Liver (tissue), 9 donors: Measurements from ENCODE around the gene CCBE1. TPM values are rescaled to one million over a fixed set of nuclear protein-coding genes. Genes with fewer than 3 reads are reported as not detected.

Experiments used
- DNase-seq: peaks from one replicate; pipeline ENCODE4 v3.0.0-alpha.2; 2017; ENCODE audit warnings: low spot score
- H3K27ac ChIP-seq, 2 donors: one replicate each; pipeline ENCODE4 v1.7.0; 2013; ENCODE audit warnings: inconsistent platforms in 2 of 2, low read length in 2 of 2, control low read depth in 1 of 2, low read depth in 1 of 2, mild to moderate bottlenecking in 1 of 2
- H3K27me3 ChIP-seq, 4 donors: one replicate each; pipeline versions ENCODE4 v1.6.1 to v1.7.0; 2013; ENCODE audit warnings: low read length in 3 of 4, inconsistent platforms in 1 of 4, mild to moderate bottlenecking in 1 of 4, moderate library complexity in 1 of 4; ENCODE audit not compliant: control insufficient read depth in 4 of 4, insufficient read depth in 4 of 4
- H3K36me3 ChIP-seq, 4 donors: one replicate each; pipeline versions ENCODE4 v1.6.1 to v1.7.0; 2013; ENCODE audit warnings: low read length in 3 of 4, mild to moderate bottlenecking in 3 of 4, low read depth in 1 of 4, moderate library complexity in 1 of 4; ENCODE audit not compliant: control insufficient read depth in 4 of 4, insufficient read depth in 3 of 4
- H3K4me1 ChIP-seq, 4 donors: one replicate each; pipeline versions ENCODE4 v1.6.1 to v1.7.0; 2013; ENCODE audit warnings: low read length in 3 of 4, mild to moderate bottlenecking in 3 of 4, moderate library complexity in 1 of 4; ENCODE audit not compliant: control insufficient read depth in 4 of 4, insufficient read depth in 4 of 4
- H3K4me3 ChIP-seq, 3 donors: one replicate each; pipeline versions ENCODE4 v1.6.1 to v1.7.0; 2013; ENCODE audit warnings: low read length in 3 of 3, control low read depth in 1 of 3, low read depth in 1 of 3, mild to moderate bottlenecking in 1 of 3
- H3K9ac ChIP-seq, 2 donors: one replicate each; pipeline ENCODE4 v1.7.0; 2013; ENCODE audit warnings: low read length in 2 of 2, mild to moderate bottlenecking in 2 of 2, moderate library complexity in 2 of 2, control low read depth in 1 of 2, low read depth in 1 of 2
- H3K9me3 ChIP-seq, 4 donors: one replicate each; pipeline versions ENCODE4 v1.6.1 to v1.7.0; 2013; ENCODE audit warnings: low read length in 3 of 4; ENCODE audit not compliant: control insufficient read depth in 4 of 4
- ATF3 ChIP-seq: IDR thresholded peaks from 2 replicates; pipeline ENCODE4 v1.6.1; 2016; ENCODE audit warnings: antibody characterized with exemption
- EGR1 ChIP-seq, 2 donors: IDR thresholded peaks; 2 replicates each; pipeline ENCODE4 v1.6.1; 2016 to 2018; ENCODE audit warnings: antibody characterized with exemption in 2 of 2, low read depth in 2 of 2
- FOXA1 ChIP-seq: IDR thresholded peaks from 2 replicates; pipeline ENCODE4 v1.6.1; 2016; ENCODE audit warnings: antibody characterized with exemption
- FOXA2 ChIP-seq: IDR thresholded peaks from 2 replicates; pipeline ENCODE4 v1.6.1; 2016; ENCODE audit warnings: antibody characterized with exemption
- GABPA ChIP-seq, 2 donors: IDR thresholded peaks in 1 of 2; conservative IDR thresholded peaks in 1 of 2; 2 replicates each; pipeline ENCODE4 v1.6.1; 2016; ENCODE audit warnings: antibody characterized with exemption in 2 of 2, mild to moderate bottlenecking in 1 of 2, moderate library complexity in 1 of 2
- HNF4A ChIP-seq, 2 donors: conservative IDR thresholded peaks; 2 replicates each; pipeline ENCODE4 v1.6.1; 2016; ENCODE audit warnings: antibody characterized with exemption in 2 of 2, mild to moderate bottlenecking in 2 of 2
- HNF4G ChIP-seq: IDR thresholded peaks from 2 replicates; pipeline ENCODE4 v1.6.1; 2016; ENCODE audit warnings: antibody characterized with exemption
- JUND ChIP-seq, 2 donors: IDR thresholded peaks; 2 replicates each; pipeline ENCODE4 v1.6.1; 2016; ENCODE audit warnings: antibody characterized with exemption in 2 of 2
- NR2F2 ChIP-seq: IDR thresholded peaks from 2 replicates; pipeline ENCODE4 v1.6.1; 2016; ENCODE audit warnings: antibody characterized with exemption
- RAD21 ChIP-seq, 2 donors: IDR thresholded peaks; 2 replicates each; pipeline ENCODE4 v1.6.1; 2016; ENCODE audit warnings: antibody characterized with exemption in 2 of 2, mild to moderate bottlenecking in 2 of 2
- RXRA ChIP-seq, 2 donors: IDR thresholded peaks; 2 replicates each; pipeline ENCODE4 v1.6.1; 2017 to 2018; ENCODE audit warnings: antibody characterized with exemption in 2 of 2, mild to moderate bottlenecking in 1 of 2
- SP1 ChIP-seq: IDR thresholded peaks from 2 replicates; pipeline ENCODE4 v1.6.1; 2018; ENCODE audit warnings: antibody characterized with exemption, mild to moderate bottlenecking
- TAF1 ChIP-seq: conservative IDR thresholded peaks from 2 replicates; pipeline ENCODE4 v1.6.1; 2016; ENCODE audit warnings: antibody characterized with exemption, mild to moderate bottlenecking
- WGBS: extraction: QIAGEN DNeasy Blood & Tissue Kit; methylation state at CpG from one replicate; pipeline ENCODE4 v1.1.7; 2013; 5-methylcytosine and 5-hydroxymethylcytosine counted together
- polyA plus RNA-seq, 2 donors: library from polyadenylated mRNA; stranded (reverse) in 1 of 2; unstranded in 1 of 2; fragments of 200-250 nt in 1 of 2; fragments of >200 nt in 1 of 2; fragmentation: Nextera tagmentation in 1 of 2; extraction: Ambion mirVana in 1 of 2; gene quantifications; one replicate each; pipeline versions ENCODE4 v1.2.1 to v1.2.3, GENCODE V29; 2013 to 2015
- total RNA-seq, 2 donors: library from RNA; depleted of rRNA; stranded (reverse); fragments of >200 nt; gene quantifications; one replicate each; pipeline ENCODE4 v1.2.3, GENCODE V29; 2014
- TF ChIP-seq, protein P1 (sequence below): IDR thresholded peaks from 2 replicates; pipeline ENCODE4 v1.6.1; 2016; ENCODE audit warnings: antibody characterized with exemption, mild to moderate bottlenecking
- TF ChIP-seq, protein P2 (sequence below): IDR thresholded peaks from 2 replicates; pipeline ENCODE4 v1.6.1; 2016; ENCODE audit warnings: antibody characterized with exemption
- TF ChIP-seq, protein P3 (sequence below): IDR thresholded peaks from 2 replicates; pipeline ENCODE4 v1.6.1; 2016; ENCODE audit warnings: antibody characterized with exemption
- donor health status: healthy.
- donor health status: healthy.
- donor health status: healthy.
- donor health status: healthy.
- donor health status: healthy.

Gene CCBE1
- total and polyA plus RNA-seq, 4 donors: 1.8 to 2.6 (median 2.2) TPM

DNA sequence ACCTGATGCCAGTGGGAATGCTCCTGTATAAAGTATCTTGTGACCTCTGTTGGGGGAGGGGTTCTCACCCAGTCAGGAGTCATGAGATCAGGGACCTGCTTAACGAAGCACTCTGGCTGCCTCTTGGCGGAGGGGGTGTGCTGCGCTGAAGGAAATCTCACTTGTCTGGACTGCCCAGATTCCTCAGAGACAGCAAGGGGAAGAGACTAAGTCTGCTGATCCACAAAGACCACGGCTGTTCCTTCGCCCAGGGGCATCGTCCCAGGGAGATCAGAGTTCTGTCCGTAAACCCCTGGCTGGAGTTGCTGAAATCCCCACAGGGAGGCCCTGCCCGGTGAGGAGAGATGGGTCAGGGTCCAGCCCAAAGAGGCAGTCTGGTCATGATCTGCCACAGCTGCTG lies 168.4 kb downstream of the CCBE1 start:
- WGBS: 62% methylated on average over 8 of the region's 8 CpGs
- H3K4me1 ChIP-seq: no peaks in the 10 kb centered on the region
- DNase-seq: no peak
- no peak overlapping the region for H3K9ac ChIP-seq
- H3K36me3 ChIP-seq: no peaks in the 10 kb centered on the region
- H3K27ac ChIP-seq: no peak overlapping the region
- no peak for TF ChIP-seq JUND (IDR thresholded peaks at IDR 0.05)
- no peaks in the 10 kb centered on the region for H3K27me3 ChIP-seq
- H3K4me3 ChIP-seq: no peak overlapping the region
- peaks cover 0 to 3% (median 0%) of the 10 kb centered on the region in 4 donors for H3K9me3 ChIP-seq

DNA sequence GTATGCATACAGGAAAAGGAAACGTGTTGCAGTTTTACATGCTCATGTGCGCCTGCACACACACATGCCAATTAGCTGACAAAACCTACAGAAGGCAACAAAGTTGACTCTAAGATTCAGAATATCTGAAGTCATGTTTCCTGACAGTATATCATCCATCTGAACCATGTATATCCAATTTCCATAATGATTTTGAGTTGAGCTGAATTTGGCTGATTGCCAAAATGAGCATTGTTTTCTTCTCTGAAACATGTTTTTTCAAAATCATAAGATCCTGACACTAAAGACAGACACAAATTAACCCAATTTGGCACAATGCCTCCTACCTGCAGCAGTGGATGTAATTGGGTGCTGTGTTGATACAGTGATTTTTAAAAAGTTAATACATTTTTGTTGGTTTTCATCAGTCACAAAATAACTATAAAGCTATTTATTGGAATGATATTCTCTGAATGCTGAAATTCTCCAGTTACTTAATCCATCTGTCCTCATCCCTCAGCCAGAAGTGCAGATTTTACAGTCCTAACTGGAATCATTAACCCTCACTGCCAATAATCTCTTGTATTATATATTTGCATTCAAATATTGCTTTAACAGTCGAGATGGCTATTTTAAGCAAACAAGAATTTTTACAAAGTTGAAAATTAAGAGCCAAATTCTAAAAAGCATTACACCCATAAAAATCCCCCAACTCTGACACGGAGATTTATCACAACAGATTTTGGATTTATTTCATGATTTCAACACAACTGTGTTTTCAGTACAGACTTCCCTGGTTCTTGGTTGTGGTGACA lies 176.5 kb downstream of the CCBE1 start:
- WGBS: 82% methylated on average over 4 of the region's 4 CpGs
- TF ChIP-seq TAF1: no peak
- TF ChIP-seq ATF3: no peak
- TF ChIP-seq HNF4G: no peak
- TF ChIP-seq SP1: no peak
- no peak for TF ChIP-seq FOXA2
- TF ChIP-seq FOXA1: no peak
- TF ChIP-seq, protein P1, sequence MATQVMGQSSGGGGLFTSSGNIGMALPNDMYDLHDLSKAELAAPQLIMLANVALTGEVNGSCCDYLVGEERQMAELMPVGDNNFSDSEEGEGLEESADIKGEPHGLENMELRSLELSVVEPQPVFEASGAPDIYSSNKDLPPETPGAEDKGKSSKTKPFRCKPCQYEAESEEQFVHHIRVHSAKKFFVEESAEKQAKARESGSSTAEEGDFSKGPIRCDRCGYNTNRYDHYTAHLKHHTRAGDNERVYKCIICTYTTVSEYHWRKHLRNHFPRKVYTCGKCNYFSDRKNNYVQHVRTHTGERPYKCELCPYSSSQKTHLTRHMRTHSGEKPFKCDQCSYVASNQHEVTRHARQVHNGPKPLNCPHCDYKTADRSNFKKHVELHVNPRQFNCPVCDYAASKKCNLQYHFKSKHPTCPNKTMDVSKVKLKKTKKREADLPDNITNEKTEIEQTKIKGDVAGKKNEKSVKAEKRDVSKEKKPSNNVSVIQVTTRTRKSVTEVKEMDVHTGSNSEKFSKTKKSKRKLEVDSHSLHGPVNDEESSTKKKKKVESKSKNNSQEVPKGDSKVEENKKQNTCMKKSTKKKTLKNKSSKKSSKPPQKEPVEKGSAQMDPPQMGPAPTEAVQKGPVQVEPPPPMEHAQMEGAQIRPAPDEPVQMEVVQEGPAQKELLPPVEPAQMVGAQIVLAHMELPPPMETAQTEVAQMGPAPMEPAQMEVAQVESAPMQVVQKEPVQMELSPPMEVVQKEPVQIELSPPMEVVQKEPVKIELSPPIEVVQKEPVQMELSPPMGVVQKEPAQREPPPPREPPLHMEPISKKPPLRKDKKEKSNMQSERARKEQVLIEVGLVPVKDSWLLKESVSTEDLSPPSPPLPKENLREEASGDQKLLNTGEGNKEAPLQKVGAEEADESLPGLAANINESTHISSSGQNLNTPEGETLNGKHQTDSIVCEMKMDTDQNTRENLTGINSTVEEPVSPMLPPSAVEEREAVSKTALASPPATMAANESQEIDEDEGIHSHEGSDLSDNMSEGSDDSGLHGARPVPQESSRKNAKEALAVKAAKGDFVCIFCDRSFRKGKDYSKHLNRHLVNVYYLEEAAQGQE: no peak
- no peak for TF ChIP-seq HNF4A (conservative IDR thresholded peaks at IDR 0.05)
- TF ChIP-seq EGR1 (IDR thresholded peaks at IDR 0.05; ENCODE audit: low read depth in 2 of 2): no peak
- no peak for TF ChIP-seq RXRA (IDR thresholded peaks at IDR 0.05)
- TF ChIP-seq, protein P2, sequence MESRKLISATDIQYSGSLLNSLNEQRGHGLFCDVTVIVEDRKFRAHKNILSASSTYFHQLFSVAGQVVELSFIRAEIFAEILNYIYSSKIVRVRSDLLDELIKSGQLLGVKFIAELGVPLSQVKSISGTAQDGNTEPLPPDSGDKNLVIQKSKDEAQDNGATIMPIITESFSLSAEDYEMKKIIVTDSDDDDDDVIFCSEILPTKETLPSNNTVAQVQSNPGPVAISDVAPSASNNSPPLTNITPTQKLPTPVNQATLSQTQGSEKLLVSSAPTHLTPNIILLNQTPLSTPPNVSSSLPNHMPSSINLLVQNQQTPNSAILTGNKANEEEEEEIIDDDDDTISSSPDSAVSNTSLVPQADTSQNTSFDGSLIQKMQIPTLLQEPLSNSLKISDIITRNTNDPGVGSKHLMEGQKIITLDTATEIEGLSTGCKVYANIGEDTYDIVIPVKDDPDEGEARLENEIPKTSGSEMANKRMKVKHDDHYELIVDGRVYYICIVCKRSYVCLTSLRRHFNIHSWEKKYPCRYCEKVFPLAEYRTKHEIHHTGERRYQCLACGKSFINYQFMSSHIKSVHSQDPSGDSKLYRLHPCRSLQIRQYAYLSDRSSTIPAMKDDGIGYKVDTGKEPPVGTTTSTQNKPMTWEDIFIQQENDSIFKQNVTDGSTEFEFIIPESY: no peak

DNA sequence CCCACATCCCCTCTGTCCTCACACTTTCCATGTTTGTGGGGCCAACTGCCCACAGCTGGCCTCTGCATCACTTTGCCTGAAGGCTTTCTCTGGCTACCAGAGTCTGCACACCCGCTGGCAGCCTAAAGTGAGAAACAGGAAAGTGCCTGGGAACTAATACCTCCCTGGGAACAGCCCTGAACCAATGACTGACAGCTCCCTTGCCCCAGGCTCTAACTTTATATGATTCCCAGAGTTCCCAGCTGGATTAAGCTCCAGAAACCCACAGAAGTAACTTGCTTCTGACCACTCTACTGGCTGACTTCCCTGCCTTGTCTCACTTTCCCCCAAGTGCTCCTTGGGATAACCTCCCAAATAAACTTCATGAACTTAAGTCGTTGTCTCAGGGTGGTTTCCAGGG lies 178.5 kb downstream of the CCBE1 start:
- Histone ChIP-seq H3K27ac (no peak overlapping the region), H3K9ac (no peak overlapping the region), H3K27me3 (peaks cover 0 to 2% (median 0%) of the 10 kb centered on the region in 4 donors), H3K4me3 (no peak overlapping the region), H3K36me3 (no peaks in the 10 kb centered on the region), H3K9me3 (no peaks in the 10 kb centered on the region), H3K4me1 (peaks cover 0 to 4% (median 0%) of the 10 kb centered on the region in 4 donors)
- 65% methylated on average over 2 of the region's 2 CpGs for WGBS
- TF ChIP-seq, protein P3, sequence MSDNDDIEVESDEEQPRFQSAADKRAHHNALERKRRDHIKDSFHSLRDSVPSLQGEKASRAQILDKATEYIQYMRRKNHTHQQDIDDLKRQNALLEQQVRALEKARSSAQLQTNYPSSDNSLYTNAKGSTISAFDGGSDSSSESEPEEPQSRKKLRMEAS: no peak
- TF ChIP-seq TAF1: no peak
- no peak for TF ChIP-seq NR2F2
- TF ChIP-seq EGR1 (IDR thresholded peaks at IDR 0.05; ENCODE audit: low read depth in 2 of 2): no peak
- TF ChIP-seq, protein P2: no peak
- no peak for TF ChIP-seq GABPA (IDR thresholded peaks at IDR 0.05 in 1 of 2, conservative IDR thresholded peaks at IDR 0.05 in 1 of 2)
- TF ChIP-seq HNF4G: no peak
- no peak for TF ChIP-seq RAD21 (IDR thresholded peaks at IDR 0.05)
- TF ChIP-seq FOXA2: no peak
- TF ChIP-seq FOXA1: no peak
- no peak for DNase-seq

More for the DNA sequence above, 176.5 kb downstream of the CCBE1 start:
- Histone ChIP-seq H3K4me1 (peaks cover 0 to 4% (median 0%) of the 10 kb centered on the region in 4 donors), H3K36me3 (no peaks in the 10 kb centered on the region), H3K9ac (no peak overlapping the region), H3K27ac (no peak overlapping the region), H3K4me3 (no peak overlapping the region), H3K9me3 (no peaks in the 10 kb centered on the region), H3K27me3 (no peaks in the 10 kb centered on the region)
- no peak for DNase-seq
